ENCODE results near the gene MMP20.

The MMP20 gene

GRCh38 chr11:102630598-102631448 lies 5.7 kb upstream of the MMP20 start:
- no peak for TF ChIP-seq MAX (IDR thresholded peaks at IDR 0.05)
- no peak for TF ChIP-seq EGR1 (IDR thresholded peaks at IDR 0.05)
- TF ChIP-seq EP300 (IDR thresholded peaks at IDR 0.05; ENCODE audit: borderline replicate concordance), result no peak
- TF ChIP-seq REST (IDR thresholded peaks at IDR 0.05; ENCODE audit: low read depth), result no peak
- TF ChIP-seq RAD21 (IDR thresholded peaks at IDR 0.05; ENCODE audit: low read depth), result no peak
- no peak for TF ChIP-seq TCF12 (IDR thresholded peaks at IDR 0.05; ENCODE audit: low read depth)
- no peak for TF ChIP-seq NFIC (IDR thresholded peaks at IDR 0.05)
- TF ChIP-seq TAF1 (IDR thresholded peaks at IDR 0.05; ENCODE audit: low read depth), result no peak
- TF ChIP-seq CREB1 (IDR thresholded peaks at IDR 0.05; ENCODE audit: low read depth), result no peak
- TF ChIP-seq ZBTB7A (IDR thresholded peaks at IDR 0.05; ENCODE audit: low read depth), result no peak
- TF ChIP-seq YY1 (IDR thresholded peaks at IDR 0.05; ENCODE audit: low read depth), result no peak
- TF ChIP-seq FOXM1 (IDR thresholded peaks at IDR 0.05; ENCODE audit: borderline replicate concordance, low read depth), result no peak
- no peak for TF ChIP-seq USF1 (IDR thresholded peaks at IDR 0.05)
- TF ChIP-seq TEAD4 (IDR thresholded peaks at IDR 0.05), result no peak
- no peak for TF ChIP-seq CEBPB (IDR thresholded peaks at IDR 0.05)

GRCh38 chr11:102626676-102627075 lies 1.5 kb upstream of the MMP20 start:
- TF ChIP-seq YY1 (IDR thresholded peaks at IDR 0.05; ENCODE audit: low read depth) (no peak), CREB1 (IDR thresholded peaks at IDR 0.05; ENCODE audit: low read depth) (no peak), EGR1 (IDR thresholded peaks at IDR 0.05) (no peak), TAF1 (IDR thresholded peaks at IDR 0.05; ENCODE audit: low read depth) (no peak), ZBTB7A (IDR thresholded peaks at IDR 0.05; ENCODE audit: low read depth) (no peak), EP300 (IDR thresholded peaks at IDR 0.05; ENCODE audit: borderline replicate concordance) (no peak), CEBPB (IDR thresholded peaks at IDR 0.05) (no peak), TCF12 (IDR thresholded peaks at IDR 0.05; ENCODE audit: low read depth) (no peak), FOXM1 (IDR thresholded peaks at IDR 0.05; ENCODE audit: borderline replicate concordance, low read depth) (no peak), USF1 (IDR thresholded peaks at IDR 0.05) (no peak), MAX (IDR thresholded peaks at IDR 0.05) (no peak)

- TF ChIP-seq NFIC (IDR thresholded peaks at IDR 0.05) (no peak), USF1 (IDR thresholded peaks at IDR 0.05) (no peak), ZBTB7A (IDR thresholded peaks at IDR 0.05; ENCODE audit: low read depth) (no peak), EGR1 (IDR thresholded peaks at IDR 0.05) (no peak), FOXM1 (IDR thresholded peaks at IDR 0.05; ENCODE audit: borderline replicate concordance, low read depth) (no peak), REST (IDR thresholded peaks at IDR 0.05; ENCODE audit: low read depth) (no peak), EP300 (IDR thresholded peaks at IDR 0.05; ENCODE audit: borderline replicate concordance) (no peak), RAD21 (IDR thresholded peaks at IDR 0.05; ENCODE audit: low read depth) (no peak), TAF1 (IDR thresholded peaks at IDR 0.05; ENCODE audit: low read depth) (no peak), MAX (IDR thresholded peaks at IDR 0.05) (no peak), TEAD4 (IDR thresholded peaks at IDR 0.05) (no peak), YY1 (IDR thresholded peaks at IDR 0.05; ENCODE audit: low read depth) (no peak)
These were observed 1.1 kb downstream of the MMP20 start for GRCh38 chr11:102623998-102624397.

GRCh38 chr11:102623128-102623527 lies 2.0 kb downstream of the MMP20 start:
- TF ChIP-seq TCF12 (IDR thresholded peaks at IDR 0.05; ENCODE audit: low read depth) (no peak), NFIC (IDR thresholded peaks at IDR 0.05) (no peak), REST (IDR thresholded peaks at IDR 0.05; ENCODE audit: low read depth) (no peak), ZBTB7A (IDR thresholded peaks at IDR 0.05; ENCODE audit: low read depth) (no peak), EP300 (IDR thresholded peaks at IDR 0.05; ENCODE audit: borderline replicate concordance) (no peak), YY1 (IDR thresholded peaks at IDR 0.05; ENCODE audit: low read depth) (no peak), TEAD4 (IDR thresholded peaks at IDR 0.05) (no peak), TAF1 (IDR thresholded peaks at IDR 0.05; ENCODE audit: low read depth) (no peak), EGR1 (IDR thresholded peaks at IDR 0.05) (no peak), CEBPB (IDR thresholded peaks at IDR 0.05) (no peak), RAD21 (IDR thresholded peaks at IDR 0.05; ENCODE audit: low read depth) (no peak), MAX (IDR thresholded peaks at IDR 0.05) (no peak)
